DND-41 (cell line): ENCODE results near the gene PMEPA1.

ENCODE experiments used
- CTCF ChIP-seq: IDR thresholded peaks from 2 replicates; pipeline ENCODE4 v1.5.1; 2012; ENCODE audit warnings: borderline replicate concordance, low read length, moderate library complexity, mild to moderate bottlenecking; ENCODE audit not compliant: poor library complexity, severe bottlenecking; ENCODE audit errors: extremely low read depth
- EZH2 ChIP-seq: IDR thresholded peaks from 3 replicates; pipeline ENCODE4 v1.6.1; 2012; ENCODE audit warnings: borderline replicate concordance, low read depth, mild to moderate bottlenecking, moderate library complexity, low read length, inconsistent platforms; ENCODE audit not compliant: severe bottlenecking

- TF ChIP-seq CTCF: no peak
- no peak for TF ChIP-seq EZH2
These were observed 48.7 kb downstream of the PMEPA1 start for GRCh38 chr20:57660922-57661745.
